ENCODE results near the gene KCND3.
"Not testable (repeated sequence)": the region's sequence is repeated elsewhere in the genome, so short reads cannot be mapped to it uniquely, and the experiment has no call there.

GRCh38 chr1:111742292-111742691 lies 247.2 kb downstream of the KCND3 start:
- not testable (repeated sequence) for TF ChIP-seq CSRNP3, GLIS3, ZFP3, OSR1 (CRISPR knock-in tag; IDR thresholded peaks at IDR 0.05)
- TF ChIP-seq, protein P1, sequence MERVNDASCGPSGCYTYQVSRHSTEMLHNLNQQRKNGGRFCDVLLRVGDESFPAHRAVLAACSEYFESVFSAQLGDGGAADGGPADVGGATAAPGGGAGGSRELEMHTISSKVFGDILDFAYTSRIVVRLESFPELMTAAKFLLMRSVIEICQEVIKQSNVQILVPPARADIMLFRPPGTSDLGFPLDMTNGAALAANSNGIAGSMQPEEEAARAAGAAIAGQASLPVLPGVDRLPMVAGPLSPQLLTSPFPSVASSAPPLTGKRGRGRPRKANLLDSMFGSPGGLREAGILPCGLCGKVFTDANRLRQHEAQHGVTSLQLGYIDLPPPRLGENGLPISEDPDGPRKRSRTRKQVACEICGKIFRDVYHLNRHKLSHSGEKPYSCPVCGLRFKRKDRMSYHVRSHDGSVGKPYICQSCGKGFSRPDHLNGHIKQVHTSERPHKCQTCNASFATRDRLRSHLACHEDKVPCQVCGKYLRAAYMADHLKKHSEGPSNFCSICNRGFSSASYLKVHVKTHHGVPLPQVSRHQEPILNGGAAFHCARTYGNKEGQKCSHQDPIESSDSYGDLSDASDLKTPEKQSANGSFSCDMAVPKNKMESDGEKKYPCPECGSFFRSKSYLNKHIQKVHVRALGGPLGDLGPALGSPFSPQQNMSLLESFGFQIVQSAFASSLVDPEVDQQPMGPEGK (CRISPR knock-in tag; IDR thresholded peaks at IDR 0.05; ENCODE audit: borderline replicate concordance): not testable (repeated sequence)

All from SK-N-SH treated with all-trans-retinoic acid at 6 μM for 48 hours (cell line).